Neutrophil (primary cell): ENCODE results near the gene USHBP1.
"Not testable (repeated sequence)": the region's sequence is repeated elsewhere in the genome, so short reads cannot be mapped to it uniquely, and the experiment has no call there.

Source experiments
- H3K27ac ChIP-seq: fragments of 200-600 bp; sonication (generic); 2 replicates; pipeline ENCODE4 v1.5.1; 2016; ENCODE audit warnings: mild to moderate bottlenecking, moderate library complexity
- H3K27me3 ChIP-seq: fragments of 200-600 bp; sonication (generic); 2 replicates; pipeline ENCODE4 v1.6.0; 2016; ENCODE audit warnings: mild to moderate bottlenecking
- H3K36me3 ChIP-seq: fragments of 200-600 bp; sonication (generic); 2 replicates; pipeline ENCODE4 v1.5.1; 2017
- H3K4me1 ChIP-seq, 2 experiments: fragments of 200-600 bp in 1 of 2; sonication (generic) in 1 of 2; 1 replicate in 1 of 2; 2 replicates in 1 of 2; pipeline versions ENCODE4 v1.5.1 to v1.6.1; 2013 to 2016; ENCODE audit warnings: low read depth in 1 of 2, low read length in 1 of 2, mild to moderate bottlenecking in 1 of 2, moderate library complexity in 1 of 2; ENCODE audit not compliant: control insufficient read depth in 1 of 2, insufficient read depth in 1 of 2
- H3K4me3 ChIP-seq, 2 experiments: fragments of 200-600 bp in 1 of 2; sonication (generic) in 1 of 2; 1 replicate in 1 of 2; 2 replicates in 1 of 2; pipeline ENCODE4 v1.5.1; 2013 to 2016; ENCODE audit warnings: low read depth in 1 of 2, low read length in 1 of 2, mild to moderate bottlenecking in 1 of 2, moderate library complexity in 1 of 2
- H3K9me3 ChIP-seq: fragments of 200-600 bp; sonication (generic); 2 replicates; pipeline ENCODE4 v1.5.1; 2016
- TF ChIP-seq, protein P1 (sequence below): fragments of 200-600 bp; sonication (generic); IDR thresholded peaks from 2 replicates; pipeline ENCODE4 v1.5.1; 2016; ENCODE audit warnings: antibody characterized with exemption

USHBP1 gene

DNA sequence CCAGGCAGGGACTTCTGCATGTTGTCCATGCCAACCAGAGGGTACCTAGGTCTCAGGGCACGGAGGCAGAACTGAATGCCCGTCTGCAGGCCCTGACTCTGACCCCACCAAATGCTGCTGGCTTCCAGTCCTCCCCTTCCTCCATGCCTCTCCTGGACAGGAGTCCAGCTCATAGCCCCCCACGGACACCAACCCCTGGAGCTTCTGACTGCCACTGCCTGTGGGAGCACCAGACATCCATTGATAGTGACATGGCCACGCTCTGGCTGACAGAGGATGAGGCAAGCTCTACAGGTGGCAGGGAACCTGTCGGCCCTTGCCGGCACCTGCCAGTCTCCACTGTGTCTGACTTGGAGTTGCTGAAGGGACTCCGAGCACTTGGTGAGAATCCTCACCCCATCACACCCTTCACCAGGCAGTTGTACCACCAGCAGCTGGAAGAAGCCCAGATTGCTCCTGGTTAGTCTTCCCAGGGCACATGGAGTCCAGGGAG lies 19.0 kb upstream of the USHBP1 start:
- TF ChIP-seq, protein P1, sequence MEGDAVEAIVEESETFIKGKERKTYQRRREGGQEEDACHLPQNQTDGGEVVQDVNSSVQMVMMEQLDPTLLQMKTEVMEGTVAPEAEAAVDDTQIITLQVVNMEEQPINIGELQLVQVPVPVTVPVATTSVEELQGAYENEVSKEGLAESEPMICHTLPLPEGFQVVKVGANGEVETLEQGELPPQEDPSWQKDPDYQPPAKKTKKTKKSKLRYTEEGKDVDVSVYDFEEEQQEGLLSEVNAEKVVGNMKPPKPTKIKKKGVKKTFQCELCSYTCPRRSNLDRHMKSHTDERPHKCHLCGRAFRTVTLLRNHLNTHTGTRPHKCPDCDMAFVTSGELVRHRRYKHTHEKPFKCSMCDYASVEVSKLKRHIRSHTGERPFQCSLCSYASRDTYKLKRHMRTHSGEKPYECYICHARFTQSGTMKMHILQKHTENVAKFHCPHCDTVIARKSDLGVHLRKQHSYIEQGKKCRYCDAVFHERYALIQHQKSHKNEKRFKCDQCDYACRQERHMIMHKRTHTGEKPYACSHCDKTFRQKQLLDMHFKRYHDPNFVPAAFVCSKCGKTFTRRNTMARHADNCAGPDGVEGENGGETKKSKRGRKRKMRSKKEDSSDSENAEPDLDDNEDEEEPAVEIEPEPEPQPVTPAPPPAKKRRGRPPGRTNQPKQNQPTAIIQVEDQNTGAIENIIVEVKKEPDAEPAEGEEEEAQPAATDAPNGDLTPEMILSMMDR = no peak
- no peaks in the 10 kb centered on the region for H3K9me3 ChIP-seq
- H3K27ac ChIP-seq = no peak overlapping the region
- no peaks in the 10 kb centered on the region for H3K27me3 ChIP-seq
- no peak overlapping the region for H3K4me3 ChIP-seq
- peaks cover 6% of the 10 kb centered on the region for H3K36me3 ChIP-seq
- H3K4me1 ChIP-seq = peaks cover 20 to 22% of the 10 kb centered on the region in 2 experiments

DNA sequence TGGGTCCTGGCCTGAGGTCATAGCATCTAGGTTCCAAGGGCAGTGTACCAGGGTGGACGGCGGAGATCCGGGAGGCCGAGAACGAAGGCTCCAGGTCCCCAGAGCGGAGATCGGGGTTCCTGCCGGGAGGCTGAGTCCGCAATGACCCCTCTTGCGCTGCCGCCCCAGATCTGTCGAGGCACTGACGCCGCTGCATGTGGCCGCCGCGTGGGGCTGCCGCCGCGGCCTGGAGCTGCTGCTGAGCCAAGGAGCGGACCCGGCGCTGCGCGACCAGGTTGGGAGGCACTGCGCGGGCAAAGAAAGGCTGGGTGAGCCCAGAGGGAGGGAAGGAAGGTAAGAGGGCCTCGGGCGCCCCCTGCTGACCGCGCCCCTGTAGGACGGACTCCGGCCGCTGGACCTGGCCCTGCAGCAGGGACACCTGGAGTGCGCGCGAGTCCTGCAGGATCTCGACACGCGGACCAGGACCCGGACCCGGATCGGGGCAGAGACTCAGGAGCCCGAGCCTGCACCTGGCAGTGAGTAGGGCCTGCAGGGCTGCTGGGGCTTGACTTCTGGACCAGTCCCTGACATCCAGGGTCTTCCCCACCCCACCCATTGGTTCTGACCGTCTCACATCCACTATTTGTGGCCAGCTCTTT lies 18.1 kb upstream of the USHBP1 start:
- Histone ChIP-seq H3K9me3 (no peaks in the 10 kb centered on the region), H3K4me3 (peak overlapping the region; percentile 64 to 72), H3K4me1 (peaks cover 20 to 23% of the 10 kb centered on the region in 2 experiments), H3K27ac (peak overlapping the region; percentile 18), H3K36me3 (peaks cover 10% of the 10 kb centered on the region), H3K27me3 (no peaks in the 10 kb centered on the region)
- TF ChIP-seq, protein P1 = peak; percentile 92

DNA sequence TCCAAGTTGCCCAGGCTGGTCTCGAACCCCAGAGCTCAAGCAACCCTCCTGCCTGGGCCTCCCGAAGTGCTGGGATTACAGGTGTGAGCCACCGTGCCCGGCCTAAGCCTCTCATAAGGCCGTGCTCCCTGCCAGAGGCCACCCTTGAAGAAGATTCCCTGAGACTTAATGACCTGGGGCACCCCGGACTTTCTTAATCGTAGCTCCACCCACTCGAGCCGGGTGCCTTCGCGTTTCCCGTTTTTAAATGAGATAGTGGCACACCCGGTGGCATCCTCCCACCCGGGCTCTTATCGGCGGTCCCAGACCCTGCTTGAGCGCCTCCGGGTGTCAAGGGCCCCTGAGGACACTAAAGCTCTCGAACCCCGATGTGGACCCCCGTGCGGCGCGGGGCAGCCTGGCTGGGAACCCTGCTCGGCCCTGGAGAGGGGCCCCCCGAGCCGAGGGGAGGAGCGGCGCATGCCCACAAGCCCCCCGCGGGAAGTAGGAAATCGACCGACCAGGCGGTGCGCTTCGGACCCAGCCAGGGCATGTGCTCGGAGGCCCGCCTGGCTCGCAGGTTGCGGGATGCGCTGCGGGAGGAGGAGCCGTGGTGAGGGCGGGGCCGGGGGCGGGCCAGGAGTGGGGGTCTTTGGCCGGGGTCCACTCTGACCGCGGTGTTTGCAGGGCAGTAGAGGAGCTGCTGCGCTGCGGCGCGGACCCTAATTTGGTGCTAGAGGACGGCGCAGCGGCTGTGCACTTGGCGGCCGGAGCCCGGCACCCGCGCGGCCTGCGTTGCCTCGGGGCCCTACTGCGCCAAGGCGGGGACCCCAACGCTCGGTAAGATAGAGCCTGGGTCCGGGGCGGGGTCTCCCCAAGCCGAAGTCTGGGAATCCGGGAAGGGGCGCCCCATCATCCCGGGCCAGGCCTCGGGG lies 17.1 kb upstream of the USHBP1 start, which contains the start of gene ANKLE1:
TSS of gene ANKLE1 (plus strand) at position 511 of the 914 bp plus-strand sequence. CDS start at position 531, 20 bp downstream.
- Histone ChIP-seq H3K27ac (peak within 1 kb of the TSS; percentile 41), H3K4me1 (peaks cover 20 to 23% of the 10 kb centered on the region in 2 experiments), H3K4me3 (peak within 1 kb of the TSS; percentile 64 to 72), H3K27me3 (no peaks in the 10 kb centered on the region), H3K9me3 (no peaks in the 10 kb centered on the region), H3K36me3 (peaks cover 19% of the 10 kb centered on the region)
- TF ChIP-seq, protein P1 = no peak

DNA sequence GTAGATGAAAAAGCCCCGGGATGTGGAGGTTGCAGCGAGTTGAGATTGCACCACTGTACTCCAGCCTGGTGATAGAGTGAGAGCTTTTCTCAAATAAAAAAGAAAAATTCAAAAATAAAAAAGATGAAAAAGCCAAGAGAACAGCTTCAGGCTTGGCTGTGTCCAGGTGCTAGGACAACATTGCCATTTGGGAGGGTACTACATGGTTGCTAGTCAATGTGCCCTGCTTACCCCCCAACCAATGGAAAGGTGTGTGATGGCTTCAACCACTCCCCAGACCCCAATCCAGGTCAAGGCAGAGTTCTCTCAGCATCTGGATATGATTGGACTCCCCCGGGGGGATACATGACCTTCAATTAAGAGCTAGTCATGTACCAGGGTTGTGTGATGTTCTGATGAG lies 14.9 kb upstream of the USHBP1 start:
- Histone ChIP-seq H3K27me3 (no peaks in the 10 kb centered on the region), H3K27ac (no peak overlapping the region), H3K9me3 (no peaks in the 10 kb centered on the region), H3K4me1 (peaks cover 20 to 23% of the 10 kb centered on the region in 2 experiments), H3K36me3 (peaks cover 42% of the 10 kb centered on the region), H3K4me3 (no peak overlapping the region)
- TF ChIP-seq, protein P1 = no peak

DNA sequence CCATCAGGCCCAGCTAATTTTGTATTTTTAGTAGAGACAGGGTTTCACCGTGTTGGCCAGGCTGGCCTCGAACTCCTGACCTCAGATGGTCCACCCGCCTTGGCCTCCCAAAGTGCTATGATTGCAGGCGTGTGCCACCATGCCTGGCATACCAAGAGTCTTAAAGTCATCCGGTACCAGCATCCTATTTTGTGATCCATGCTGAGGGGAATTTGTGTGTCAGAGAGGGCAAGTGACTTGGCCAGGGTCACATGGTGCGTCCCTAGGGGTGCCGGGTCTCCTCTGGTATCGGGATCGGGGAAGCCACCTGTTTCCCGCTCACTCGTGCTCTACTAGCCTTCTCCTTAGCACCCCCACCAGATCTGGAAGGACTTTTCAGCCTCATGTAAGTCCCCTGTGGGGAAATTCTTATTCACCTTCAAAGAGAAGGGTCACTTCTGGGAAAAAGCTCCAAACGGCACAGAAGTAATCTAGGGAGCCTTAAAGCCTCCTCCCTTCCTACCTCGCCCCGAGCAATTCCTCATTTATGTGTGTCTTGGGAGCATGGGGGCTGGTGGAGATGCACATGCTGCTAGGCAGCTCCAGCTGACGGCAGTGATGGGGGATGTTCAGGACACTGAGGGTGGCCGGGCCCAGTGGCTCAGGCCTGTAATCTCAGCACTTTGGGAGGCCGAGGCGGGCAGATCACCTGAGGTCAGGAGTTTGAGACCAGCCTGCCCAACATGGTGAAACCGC lies 11.1 kb upstream of the USHBP1 start:
- Histone ChIP-seq H3K4me3 (no peak overlapping the region), H3K27me3 (no peaks in the 10 kb centered on the region), H3K4me1 (peaks cover 0 to 4% of the 10 kb centered on the region in 2 experiments), H3K36me3 (peaks cover 65% of the 10 kb centered on the region), H3K9me3 (no peaks in the 10 kb centered on the region), H3K27ac (no peak overlapping the region)
- TF ChIP-seq, protein P1 = no peak

DNA sequence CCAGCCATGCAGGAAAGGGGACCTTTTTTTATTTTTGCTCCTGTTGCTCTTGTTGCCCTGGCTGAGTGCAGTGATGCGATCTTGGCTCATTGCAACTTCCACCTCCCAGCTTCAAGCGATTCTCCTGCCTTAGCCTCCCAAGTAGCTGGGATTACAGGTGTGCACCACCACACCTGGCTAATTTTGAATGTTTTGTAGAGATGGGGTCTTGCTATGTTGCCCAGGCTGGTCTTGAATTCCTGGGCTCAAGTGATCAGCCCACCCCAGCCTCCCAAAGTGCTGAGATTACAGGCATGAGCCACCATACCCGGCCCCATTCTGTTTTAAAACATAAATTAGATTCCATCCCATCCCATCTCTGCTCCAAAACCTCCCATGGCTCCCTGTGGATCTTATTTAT lies 10.3 kb upstream of the USHBP1 start:
- not testable (repeated sequence) for H3K4me3 ChIP-seq, H3K27me3 ChIP-seq, H3K27ac ChIP-seq, H3K9me3 ChIP-seq, H3K4me1 ChIP-seq
- H3K36me3 ChIP-seq = peaks cover 65% of the 10 kb centered on the region
